HepG2 (cell line): ENCODE results near the gene CFAP46. TPM values are rescaled to one million over a fixed set of nuclear protein-coding genes. Genes with fewer than 3 reads are reported as not detected.

Source experiments
- ATAC-seq: fragments of 200-7000 bp; cut with Tn5 transposase; 3 replicates; pipeline ENCODE4 v1.9.1; 2020; ENCODE audit warnings: mild to moderate bottlenecking, moderate library complexity
- BruUV-seq: library from RNA; stranded (reverse); fragments of 400-500 nt; replicated peaks from 2 replicates; lab custom pipeline; 2021; lab: Mats Ljungman, UMichigan
- CTCF ChIA-PET: fragments of 300-600 bp; formaldehyde crosslinking; extraction: SDS; loops from one replicate; lab custom pipeline; 2021; ENCODE audit warnings: low total read pairs, inconsistent platforms, low intra/inter-chr PET ratio; lab: Yijun Ruan, JAX
- POLR2A ChIA-PET: fragments of 350-600 bp; sonication (Branson Sonifier 250); formaldehyde crosslinking; loops from one replicate; lab custom pipeline; 2020; ENCODE audit warnings: antibody characterized with exemption, inconsistent platforms; lab: Yijun Ruan, JAX
- DNase-seq: peaks from one replicate; pipeline ENCODE4 v3.0.0-alpha.2; 2015; ENCODE audit warnings: low spot score
- FAIRE-seq: peaks from 3 replicates; lab custom pipeline; 2011; peaks lifted over from hg19 to GRCh38; lab: Jason Lieb, UNC
- H2AFZ ChIP-seq: one replicate; pipeline ENCODE4 v1.6.1; 2011; ENCODE audit warnings: low read length, inconsistent platforms
- H3K27ac ChIP-seq: fragments of 300-600 bp; 3 replicates; pipeline ENCODE4 v1.8.0; 2011; ENCODE audit warnings: mixed run types, mild to moderate bottlenecking, mixed read lengths, low read length, inconsistent platforms; ENCODE audit not compliant: insufficient read depth; ENCODE audit errors: extremely low read length
- H3K27me3 ChIP-seq, 2 experiments: fragments of 200-600 bp in 1 of 2; 2 replicates in 1 of 2; 3 replicates in 1 of 2; pipeline versions ENCODE4 v1.6.0 to v1.8.0; 2011; ENCODE audit warnings: low read length in 2 of 2, mild to moderate bottlenecking in 2 of 2, moderate library complexity in 2 of 2, inconsistent platforms in 1 of 2; ENCODE audit not compliant: insufficient read depth in 2 of 2, control insufficient read depth in 1 of 2
- H3K36me3 ChIP-seq, 2 experiments: fragments of 200-600 bp in 1 of 2; replicated peaks in 1 of 2; 2 replicates in 1 of 2; 3 replicates in 1 of 2; pipeline versions ENCODE4 v1.5.1 to v1.8.0; 2011; ENCODE audit warnings: low read length in 2 of 2, inconsistent platforms in 1 of 2; ENCODE audit not compliant: insufficient read depth in 2 of 2, control insufficient read depth in 1 of 2
- H3K4me1 ChIP-seq: 2 replicates; pipeline ENCODE4 v1.5.1; 2012; ENCODE audit warnings: low read length, inconsistent platforms; ENCODE audit not compliant: insufficient read depth
- H3K4me2 ChIP-seq: 2 replicates; pipeline ENCODE4 v1.6.0; 2011; ENCODE audit warnings: low read depth, low read length, inconsistent platforms
- H3K4me3 ChIP-seq, 3 experiments: fragments of 200-600 bp in 1 of 3; sonication (generic), shearing (Covaris generic) in 1 of 3; replicated peaks in 1 of 3; 2 replicates each; pipeline ENCODE4 v1.5.1; 2011 to 2016; ENCODE audit warnings: low read length in 3 of 3, inconsistent platforms in 2 of 3, low read depth in 2 of 3, mild to moderate bottlenecking in 2 of 3, control low read depth in 1 of 3, mixed read lengths in 1 of 3; ENCODE audit not compliant: insufficient read depth in 1 of 3
- H3K79me2 ChIP-seq: one replicate; pipeline ENCODE4 v1.6.1; 2011; ENCODE audit warnings: low read length, inconsistent platforms; ENCODE audit not compliant: insufficient read depth
- H3K9ac ChIP-seq: 2 replicates; pipeline ENCODE4 v1.6.0; 2011; ENCODE audit warnings: mild to moderate bottlenecking, low read depth, low read length, inconsistent platforms; ENCODE audit not compliant: insufficient read depth
- H3K9me3 ChIP-seq: 2 replicates; pipeline ENCODE4 v1.5.1; 2012; ENCODE audit warnings: mild to moderate bottlenecking, low read length
- H4K20me1 ChIP-seq: 2 replicates; pipeline ENCODE4 v1.6.0; 2011; ENCODE audit warnings: inconsistent platforms, mild to moderate bottlenecking, low read length, moderate library complexity; ENCODE audit not compliant: insufficient read depth
- ATF3 ChIP-seq: sonication (generic); formaldehyde crosslinking; IDR thresholded peaks from 2 replicates; pipeline ENCODE4 v1.4.0; 2020; ENCODE audit warnings: missing genetic modification reagents
- CEBPB ChIP-seq: IDR thresholded peaks from 2 replicates; pipeline ENCODE4 v1.6.1; 2011; ENCODE audit warnings: low read depth, low read length, improper control_type of control experiment, borderline replicate concordance
- CHCHD3 ChIP-seq: sonication (generic); formaldehyde crosslinking; IDR thresholded peaks from 2 replicates; pipeline ENCODE4 v1.8.0; 2022; ENCODE audit warnings: mild to moderate bottlenecking, missing genetic modification reagents, moderate library complexity
- DMAP1 ChIP-seq: IDR thresholded peaks from 2 replicates; pipeline ENCODE4 v1.6.1; 2016
- GABPB1 ChIP-seq: IDR thresholded peaks from 2 replicates; pipeline ENCODE4 v1.6.1; 2016; ENCODE audit warnings: mild to moderate bottlenecking, missing genetic modification reagents, moderate library complexity, missing compliant biosample characterization
- REST ChIP-seq, 2 experiments: IDR thresholded peaks; 2 replicates each; pipeline ENCODE4 v1.6.1; 2011 to 2012; ENCODE audit warnings: low read length in 2 of 2, borderline replicate concordance in 1 of 2, low read depth in 1 of 2, mild to moderate bottlenecking in 1 of 2, moderate library complexity in 1 of 2
- SMAD1 ChIP-seq: sonication (generic); formaldehyde crosslinking; IDR thresholded peaks from 2 replicates; pipeline ENCODE4 v1.4.0; 2020; ENCODE audit warnings: missing genetic modification reagents, low read depth, mild to moderate bottlenecking, borderline replicate concordance
- ZMAT3 ChIP-seq: sonication (generic); formaldehyde crosslinking; conservative IDR thresholded peaks from 2 replicates; pipeline ENCODE4 v1.7.0; 2021; ENCODE audit warnings: missing genetic modification reagents
- ZNF142 ChIP-seq: sonication (generic); formaldehyde crosslinking; IDR thresholded peaks from 2 replicates; pipeline ENCODE4 v1.4.0; 2020; ENCODE audit warnings: missing genetic modification reagents
- ZNF180 ChIP-seq: sonication (generic); formaldehyde crosslinking; IDR thresholded peaks from 2 replicates; pipeline ENCODE4 v1.4.0; 2020; ENCODE audit warnings: low read depth, missing genetic modification reagents, borderline replicate concordance
- ZNF670 ChIP-seq: sonication (generic); formaldehyde crosslinking; IDR thresholded peaks from 2 replicates; pipeline ENCODE4 v1.8.0; 2022; ENCODE audit warnings: mild to moderate bottlenecking, missing genetic modification reagents, borderline replicate concordance
- ZNF772 ChIP-seq: sonication (generic); formaldehyde crosslinking; IDR thresholded peaks from 2 replicates; pipeline ENCODE4 v1.5.0; 2020; ENCODE audit warnings: mild to moderate bottlenecking, missing genetic modification reagents
- WGBS: methylation state at CpG from one replicate; pipeline ENCODE4 v1.1.6; 2017; ENCODE audit warnings: low lambda C conversion rate; 5-methylcytosine and 5-hydroxymethylcytosine counted together
- in situ Hi-C: cut with HindIII; loops from 2 replicates; pipeline ENCODE4 v1.10.0; 2017; ENCODE audit warnings: low pct_unique_long_range_greater_than_20kb; ENCODE audit not compliant: extremely low pct_ligation_motif_present
- intact Hi-C: fragments of 100-400 bp; cut with micrococcal nuclease; formaldehyde crosslinking; loops from one replicate; pipeline ENCODE4 v1.10.0; 2022; ENCODE audit not compliant: unreplicated experiment
- polyA plus RNA-seq, 8 experiments: library from polyadenylated mRNA; depleted of rRNA in 3 of 8; stranded (reverse) in 7 of 8; unstranded in 1 of 8; fragments of >200 nt; fragmentation: Illumina TruSeq in 4 of 8; extraction: Trizol in 4 of 8; gene quantifications; 2 replicates each; pipeline versions ENCODE4 v1.2.1 to v1.2.3, GENCODE V29; 2011 to 2016; ENCODE audit warnings: low read depth in 4 of 8, missing spikeins in 1 of 8, mixed read lengths in 1 of 8; ENCODE audit not compliant: insufficient read depth in 1 of 8
- total RNA-seq, 5 experiments: library from RNA; depleted of rRNA; stranded (reverse); fragments of >200 nt; fragmentation: Illumina TruSeq; extraction: Trizol; gene quantifications; 2 replicates each; pipeline ENCODE4 v1.2.3, GENCODE V29; 2016; ENCODE audit warnings: low read depth in 1 of 5

The CFAP46 gene
- total and polyA plus RNA-seq, 2 of the 13 experiments (the other 11 are each of a cell fraction or from before 2014, with no cell fraction given): 0.24 to 0.84 TPM

- Histone ChIP-seq H3K4me3 (no peak overlapping the region), H2AFZ (no peak overlapping the region), H3K4me1 (no peaks in the 10 kb centered on the region), H3K79me2 (no peaks in the 10 kb centered on the region), H3K27ac (no peak overlapping the region), H3K9ac (no peak overlapping the region), H4K20me1 (no peaks in the 10 kb centered on the region), H3K4me2 (no peak overlapping the region), H3K9me3 (no peaks in the 10 kb centered on the region), H3K27me3 (peaks cover 1 to 19% of the 10 kb centered on the region in 2 experiments; a peak in 3 of 5 replicates), H3K36me3 (no peaks in the 10 kb centered on the region)
- ATAC-seq (no peak), DNase-seq (no peak), FAIRE-seq (no peak)
- ChIA-PET CTCF (no interaction called here), POLR2A (no interaction called here)
- 54% methylated on average over 7 of the region's 7 CpGs for WGBS
- intact Hi-C loops: no loop called here
- in situ Hi-C loops: no loop called here
- BruUV-seq: no TSS peak
- no peak for TF ChIP-seq ATF3 (CRISPR knock-in tag)
- TF ChIP-seq REST (IDR thresholded peaks at IDR 0.05; ENCODE audit: borderline replicate concordance in 1 of 2, low read depth in 1 of 2, low read length in 2 of 2): no peak
- TF ChIP-seq GABPB1 (CRISPR knock-in tag): no peak
- TF ChIP-seq DMAP1 (CRISPR knock-in tag): no peak
- no peak for TF ChIP-seq ZNF670 (CRISPR knock-in tag)
- no peak for TF ChIP-seq CEBPB
- TF ChIP-seq SMAD1 (CRISPR knock-in tag): no peak
- no peak for TF ChIP-seq CHCHD3 (CRISPR knock-in tag)
- no peak for TF ChIP-seq ZNF180 (CRISPR knock-in tag)
- no peak for TF ChIP-seq ZMAT3 (CRISPR knock-in tag)
- TF ChIP-seq ZNF772 (CRISPR knock-in tag): no peak
- TF ChIP-seq ZNF142 (CRISPR knock-in tag): no peak
Observed at GRCh38 chr10:132912225-132912712, 30.1 kb downstream of the CFAP46 start.
